Esophagus squamous epithelium (tissue), 4 donors: Measurements from ENCODE around the gene EXOC3L1.

Experiments used
- CTCF ChIP-seq, 6 experiments: fragments of 450-650 bp in 4 of 6; fragments of 200-600 bp in 2 of 6; sonication (generic) in 2 of 6; IDR thresholded peaks; one replicate each; pipeline ENCODE4 v1.5.1; 2016 to 2019; ENCODE audit warnings: antibody characterized with exemption in 6 of 6, mild to moderate bottlenecking in 4 of 6, moderate library complexity in 4 of 6
- POLR2A ChIP-seq, 4 donors: fragments of 450-650 bp; IDR thresholded peaks; one replicate each; pipeline ENCODE4 v1.6.1; 2017; ENCODE audit warnings: antibody characterized with exemption in 4 of 4, mild to moderate bottlenecking in 4 of 4, moderate library complexity in 3 of 4

GRCh38 chr16:67165121-67166078, 24.5 kb downstream of the EXOC3L1 start:
- TF ChIP-seq CTCF (IDR thresholded peaks at IDR 0.05) (no peak), POLR2A (IDR thresholded peaks at IDR 0.05) (no peak)
